K562 (cell line): Measurements from ENCODE around the gene CALD1. TPM values are rescaled to one million over a fixed set of nuclear protein-coding genes. Genes with fewer than 3 reads are reported as not detected.

Experiments used
- ATAC-seq: fragments of 200-7000 bp; cut with Tn5 transposase; 3 replicates; pipeline ENCODE4 v1.9.1; 2020; ENCODE audit warnings: moderate library complexity
- BruUV-seq: library from RNA; stranded (reverse); fragments of 400-500 nt; replicated peaks from 2 replicates; lab custom pipeline; 2021; lab: Mats Ljungman, UMichigan
- CTCF ChIA-PET: fragments of 300-600 bp; formaldehyde crosslinking; extraction: SDS; loops from one replicate; lab custom pipeline; 2021; ENCODE audit warnings: low intra/inter-chr PET ratio; lab: Yijun Ruan, JAX
- POLR2A ChIA-PET: fragments of 300-600, 350-650 bp; sonication (Branson Sonifier 250); formaldehyde crosslinking; extraction: SDS; loops from one replicate; lab custom pipeline; 2021; ENCODE audit warnings: antibody characterized with exemption, inconsistent platforms; lab: Yijun Ruan, JAX
- DNase-seq, 4 experiments: peaks; one replicate each; pipeline versions ENCODE4 v3.0.0 to v3.0.0-alpha.2; 2011 to 2018; ENCODE audit warnings: low spot score in 3 of 4, mixed read lengths in 3 of 4; ENCODE audit errors: extremely low read depth in 1 of 4
- FAIRE-seq: peaks from 2 replicates; lab custom pipeline; 2011; peaks lifted over from hg19 to GRCh38; lab: Jason Lieb, UNC
- H2AFZ ChIP-seq: 2 replicates; pipeline ENCODE4 v1.6.0; 2011; ENCODE audit warnings: low read depth, low read length, control low read depth, inconsistent platforms
- H3K27ac ChIP-seq: fragments of 200-600 bp; 3 replicates; pipeline ENCODE4 v1.8.0; 2011; ENCODE audit warnings: low read depth, mild to moderate bottlenecking, control low read depth, inconsistent platforms, low read length, moderate library complexity, mixed read lengths; ENCODE audit errors: extremely low read depth
- H3K27me3 ChIP-seq, 2 experiments: fragments of 300-600 bp in 1 of 2; 2 replicates in 1 of 2; 3 replicates in 1 of 2; pipeline versions ENCODE4 v1.6.0 to v1.8.0; 2011; ENCODE audit warnings: inconsistent platforms in 2 of 2, low read length in 2 of 2, mild to moderate bottlenecking in 1 of 2, mixed read lengths in 1 of 2, moderate library complexity in 1 of 2; ENCODE audit not compliant: control insufficient read depth in 2 of 2, insufficient read depth in 2 of 2
- H3K36me3 ChIP-seq: fragments of 300-600 bp; 3 replicates; pipeline ENCODE4 v1.8.0; 2011; ENCODE audit warnings: mild to moderate bottlenecking, low read length, inconsistent platforms; ENCODE audit not compliant: control insufficient read depth, insufficient read depth
- H3K4me1 ChIP-seq, 2 experiments: fragments of 200-600 bp in 1 of 2; replicated peaks in 1 of 2; 2 replicates in 1 of 2; 3 replicates in 1 of 2; pipeline versions ENCODE4 v1.5.1 to v1.8.0; 2011; ENCODE audit warnings: inconsistent platforms in 2 of 2, low read length in 2 of 2, mild to moderate bottlenecking in 1 of 2, mixed read lengths in 1 of 2, moderate library complexity in 1 of 2; ENCODE audit not compliant: control insufficient read depth in 2 of 2, insufficient read depth in 2 of 2
- H3K4me2 ChIP-seq: 2 replicates; pipeline ENCODE4 v1.6.1; 2011; ENCODE audit warnings: low read length, control low read depth, inconsistent platforms, mixed read lengths; ENCODE audit not compliant: insufficient read depth
- H3K4me3 ChIP-seq: fragments of 200-600 bp; sonication (generic), shearing (Covaris generic); 2 replicates; pipeline ENCODE4 v1.5.1; 2016; ENCODE audit warnings: control low read depth, inconsistent platforms
- H3K79me2 ChIP-seq: fragments of 200-600 bp; 3 replicates; pipeline ENCODE4 v1.8.0; 2011; ENCODE audit warnings: low read length, inconsistent platforms; ENCODE audit not compliant: control insufficient read depth, insufficient read depth
- H3K9ac ChIP-seq, 2 experiments: 2 replicates each; pipeline versions ENCODE4 v1.6.0 to v1.6.1; 2011; ENCODE audit warnings: low read depth in 2 of 2, low read length in 2 of 2, control low read depth in 1 of 2, inconsistent platforms in 1 of 2, mild to moderate bottlenecking in 1 of 2, mixed read lengths in 1 of 2; ENCODE audit not compliant: insufficient read depth in 1 of 2
- H3K9me1 ChIP-seq: one replicate; pipeline ENCODE4 v1.6.0; 2011; ENCODE audit warnings: inconsistent platforms, mild to moderate bottlenecking, low read length, moderate library complexity; ENCODE audit not compliant: control insufficient read depth, insufficient read depth
- H3K9me3 ChIP-seq: replicated peaks from 2 replicates; pipeline ENCODE4 v1.5.1; 2011; ENCODE audit warnings: low read depth, low read length, inconsistent platforms; ENCODE audit not compliant: control insufficient read depth, insufficient read depth
- H4K20me1 ChIP-seq: replicated peaks from 2 replicates; pipeline ENCODE4 v1.6.1; 2011; ENCODE audit warnings: low read length, inconsistent platforms, mixed read lengths; ENCODE audit not compliant: control insufficient read depth, insufficient read depth
- ATF6 ChIP-seq: sonication (generic); formaldehyde crosslinking; IDR thresholded peaks from 2 replicates; pipeline ENCODE4 v1.4.0; 2020; ENCODE audit warnings: mild to moderate bottlenecking, missing genetic modification reagents
- GTF3C2 ChIP-seq: IDR thresholded peaks from 3 replicates; pipeline ENCODE4 v1.6.1; 2011; ENCODE audit warnings: borderline replicate concordance, mild to moderate bottlenecking, moderate library complexity; ENCODE audit not compliant: insufficient read length; ENCODE audit errors: extremely low read depth
- HDGF ChIP-seq: fragments of 450-650 bp; IDR thresholded peaks from 2 replicates; pipeline ENCODE4 v1.6.1; 2016
- LARP7 ChIP-seq: fragments of 450-650 bp; IDR thresholded peaks from 2 replicates; pipeline ENCODE4 v1.6.1; 2016
- MEIS2 ChIP-seq: fragments of 450-650 bp; IDR thresholded peaks from 2 replicates; pipeline ENCODE4 v1.6.1; 2014; ENCODE audit warnings: mild to moderate bottlenecking; ENCODE audit not compliant: partially characterized antibody
- NR4A1 ChIP-seq, 2 experiments: fragments of 250-450 bp in 1 of 2; fragments of 450-650 bp in 1 of 2; sonication (Bioruptor Pico) in 1 of 2; IDR thresholded peaks; 2 replicates each; pipeline versions ENCODE4 v1.4.0 to v1.6.1; 2016 to 2020; ENCODE audit warnings: mild to moderate bottlenecking in 2 of 2, missing compliant biosample characterization in 1 of 2, missing genetic modification characterization in 1 of 2, moderate library complexity in 1 of 2
- PTBP1 ChIP-seq: fragments of 200-400 bp; formaldehyde crosslinking; IDR thresholded peaks from 2 replicates; pipeline ENCODE4 v1.6.1; 2017; ENCODE audit warnings: low read depth, low read length
- RBBP5 ChIP-seq: fragments of 200-600 bp; sonication (generic); IDR thresholded peaks from 2 replicates; pipeline ENCODE4 v1.6.1; 2012; ENCODE audit warnings: borderline replicate concordance, mild to moderate bottlenecking, low read length, control low read depth, inconsistent platforms; ENCODE audit not compliant: insufficient read depth, poor library complexity, severe bottlenecking
- SRSF9 ChIP-seq: fragments of 200-400 bp; formaldehyde crosslinking; IDR thresholded peaks from 2 replicates; pipeline ENCODE4 v1.6.1; 2017; ENCODE audit warnings: low read depth, low read length, borderline replicate concordance
- ZNF584 ChIP-seq: fragments of 200-800 bp; sonication (Bioruptor generic); IDR thresholded peaks from 2 replicates; pipeline ENCODE4 v1.6.1; 2016; ENCODE audit warnings: low read depth, mild to moderate bottlenecking, missing genetic modification characterization, missing compliant biosample characterization
- WGBS: fragments of 100-300 bp; shearing (Covaris generic); methylation state at CpG from one replicate; pipeline ENCODE4 v1.1.6; 2016; ENCODE audit warnings: low coverage, mixed read lengths; ENCODE audit not compliant: insufficient coverage; ENCODE audit errors: missing lambda C conversion rate; 5-methylcytosine and 5-hydroxymethylcytosine counted together
- in situ Hi-C: fragments of 300-500 bp; cut with MboI; formaldehyde crosslinking; loops from 4 replicates; pipeline ENCODE4 v1.15.0; 2018; ENCODE audit warnings: inconsistent platforms, mixed read lengths
- intact Hi-C: fragments of 100-400 bp; cut with micrococcal nuclease; formaldehyde crosslinking; loops from 2 replicates; pipeline ENCODE4 v1.14.2; 2022
- polyA plus RNA-seq, 8 experiments: library from polyadenylated mRNA; depleted of rRNA in 4 of 8; stranded (reverse) in 5 of 8; unstranded in 3 of 8; fragments of >200 nt; fragmentation: Nextera tagmentation in 2 of 8; fragmentation: Illumina TruSeq in 1 of 8; extraction: Ambion mirVana in 2 of 8; extraction: Trizol in 1 of 8; gene quantifications; 2 replicates each; pipeline versions ENCODE4 v1.2.1 to v1.2.3, GENCODE V29; 2011 to 2014; ENCODE audit warnings: inconsistent platforms in 1 of 8, missing spikeins in 1 of 8
- total RNA-seq, 7 experiments: library from RNA; depleted of rRNA in 6 of 7; stranded (reverse); fragments of >200 nt in 6 of 7; fragmentation: Illumina TruSeq in 2 of 7; extraction: Trizol in 2 of 7; gene quantifications; 2 replicates each; pipeline versions ENCODE4 v1.2.1 to v1.2.3, GENCODE V29; 2011 to 2021; ENCODE audit warnings: low replicate concordance in 1 of 7
- TF ChIP-seq, protein P1 (sequence below): fragments of 250-450 bp; sonication (Bioruptor Pico); IDR thresholded peaks from 2 replicates; pipeline ENCODE4 v1.4.0; 2020; ENCODE audit warnings: borderline replicate concordance
- TF ChIP-seq, protein P2 (sequence below): fragments of 450-650 bp; IDR thresholded peaks from 2 replicates; pipeline ENCODE4 v1.6.1; 2016
- TF ChIP-seq, protein P3 (sequence below): fragments of 450-650 bp; IDR thresholded peaks from 2 replicates; pipeline ENCODE4 v1.6.1; 2014; ENCODE audit warnings: low read depth, mild to moderate bottlenecking, moderate library complexity, borderline replicate concordance

The CALD1 gene
- total and polyA plus RNA-seq, 9 of the 15 experiments (the other 6 are each of a cell fraction or from before 2014, with no cell fraction given): 0.40 TPM; not detected in 8

- Histone ChIP-seq H3K4me3 (no peak overlapping the region), H3K4me1 (no peaks in the 10 kb centered on the region), H3K9me1 (no peaks in the 10 kb centered on the region), H4K20me1 (no peaks in the 10 kb centered on the region), H3K4me2 (no peak overlapping the region), H3K79me2 (no peaks in the 10 kb centered on the region), H3K9ac (no peak overlapping the region), H2AFZ (no peak overlapping the region), H3K27me3 (peaks cover 5 to 11% of the 10 kb centered on the region in 2 experiments; a peak in 2 of 5 replicates), H3K27ac (no peak overlapping the region), H3K36me3 (no peaks in the 10 kb centered on the region), H3K9me3 (no peaks in the 10 kb centered on the region)
- BruUV-seq: no TSS peak
- in situ Hi-C loops: no loop called here
- ATAC-seq (no peak), FAIRE-seq (no peak), DNase-seq (no peak)
- POLR2A ChIA-PET: interaction anchor here (0.6 to 0.8 kb wide), 2 partner anchors 12 to 26 kb away, joined by 3 read pairs; no protein-coding TSS in a partner anchor
- CTCF ChIA-PET: no interaction called here
- intact Hi-C loops: no loop called here
- 0% methylated on average over 4 of the region's 4 CpGs for WGBS
- no peak for TF ChIP-seq GTF3C2
- no peak for TF ChIP-seq NR4A1 (CRISPR knock-in tag; IDR thresholded peaks at IDR 0.05)
- no peak for TF ChIP-seq NR4A1 (tag; IDR thresholded peaks at IDR 0.05)
- no peak for TF ChIP-seq ATF6 (CRISPR knock-in tag)
- TF ChIP-seq, protein P1, sequence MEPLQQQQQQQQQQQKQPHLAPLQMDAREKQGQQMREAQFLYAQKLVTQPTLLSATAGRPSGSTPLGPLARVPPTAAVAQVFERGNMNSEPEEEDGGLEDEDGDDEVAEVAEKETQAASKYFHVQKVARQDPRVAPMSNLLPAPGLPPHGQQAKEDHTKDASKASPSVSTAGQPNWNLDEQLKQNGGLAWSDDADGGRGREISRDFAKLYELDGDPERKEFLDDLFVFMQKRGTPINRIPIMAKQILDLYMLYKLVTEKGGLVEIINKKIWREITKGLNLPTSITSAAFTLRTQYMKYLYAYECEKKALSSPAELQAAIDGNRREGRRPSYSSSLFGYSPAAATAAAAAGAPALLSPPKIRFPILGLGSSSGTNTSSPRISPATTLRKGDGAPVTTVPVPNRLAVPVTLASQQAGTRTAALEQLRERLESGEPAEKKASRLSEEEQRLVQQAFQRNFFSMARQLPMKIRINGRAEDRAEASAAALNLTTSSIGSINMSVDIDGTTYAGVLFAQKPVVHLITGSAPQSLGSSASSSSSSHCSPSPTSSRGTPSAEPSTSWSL (CRISPR knock-in tag): no peak
- TF ChIP-seq SRSF9: no peak
- no peak for TF ChIP-seq HDGF
- TF ChIP-seq LARP7: no peak
- no peak for TF ChIP-seq ZNF584 (CRISPR knock-in tag)
- TF ChIP-seq, protein P2, sequence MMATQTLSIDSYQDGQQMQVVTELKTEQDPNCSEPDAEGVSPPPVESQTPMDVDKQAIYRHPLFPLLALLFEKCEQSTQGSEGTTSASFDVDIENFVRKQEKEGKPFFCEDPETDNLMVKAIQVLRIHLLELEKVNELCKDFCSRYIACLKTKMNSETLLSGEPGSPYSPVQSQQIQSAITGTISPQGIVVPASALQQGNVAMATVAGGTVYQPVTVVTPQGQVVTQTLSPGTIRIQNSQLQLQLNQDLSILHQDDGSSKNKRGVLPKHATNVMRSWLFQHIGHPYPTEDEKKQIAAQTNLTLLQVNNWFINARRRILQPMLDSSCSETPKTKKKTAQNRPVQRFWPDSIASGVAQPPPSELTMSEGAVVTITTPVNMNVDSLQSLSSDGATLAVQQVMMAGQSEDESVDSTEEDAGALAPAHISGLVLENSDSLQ: no peak
- no peak for TF ChIP-seq MEIS2
- no peak for TF ChIP-seq PTBP1
- TF ChIP-seq RBBP5: no peak
- TF ChIP-seq, protein P3, sequence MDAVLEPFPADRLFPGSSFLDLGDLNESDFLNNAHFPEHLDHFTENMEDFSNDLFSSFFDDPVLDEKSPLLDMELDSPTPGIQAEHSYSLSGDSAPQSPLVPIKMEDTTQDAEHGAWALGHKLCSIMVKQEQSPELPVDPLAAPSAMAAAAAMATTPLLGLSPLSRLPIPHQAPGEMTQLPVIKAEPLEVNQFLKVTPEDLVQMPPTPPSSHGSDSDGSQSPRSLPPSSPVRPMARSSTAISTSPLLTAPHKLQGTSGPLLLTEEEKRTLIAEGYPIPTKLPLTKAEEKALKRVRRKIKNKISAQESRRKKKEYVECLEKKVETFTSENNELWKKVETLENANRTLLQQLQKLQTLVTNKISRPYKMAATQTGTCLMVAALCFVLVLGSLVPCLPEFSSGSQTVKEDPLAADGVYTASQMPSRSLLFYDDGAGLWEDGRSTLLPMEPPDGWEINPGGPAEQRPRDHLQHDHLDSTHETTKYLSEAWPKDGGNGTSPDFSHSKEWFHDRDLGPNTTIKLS: no peak
Observed at GRCh38 chr7:134907000-134907399, 127.6 kb downstream of the CALD1 start.
